GM21619 (cell line): ENCODE results near the gene LAMTOR4.
"Not testable (repeated sequence)": the region's sequence is repeated elsewhere in the genome, so short reads cannot be mapped to it uniquely, and the experiment has no call there.

ENCODE experiments used
- ATAC-seq: cut with Tn5 transposase; IDR thresholded peaks from one replicate; pipeline ENCODE4 v1.9.1; 2021; ENCODE audit not compliant: unreplicated experiment

LAMTOR4 gene

DNA sequence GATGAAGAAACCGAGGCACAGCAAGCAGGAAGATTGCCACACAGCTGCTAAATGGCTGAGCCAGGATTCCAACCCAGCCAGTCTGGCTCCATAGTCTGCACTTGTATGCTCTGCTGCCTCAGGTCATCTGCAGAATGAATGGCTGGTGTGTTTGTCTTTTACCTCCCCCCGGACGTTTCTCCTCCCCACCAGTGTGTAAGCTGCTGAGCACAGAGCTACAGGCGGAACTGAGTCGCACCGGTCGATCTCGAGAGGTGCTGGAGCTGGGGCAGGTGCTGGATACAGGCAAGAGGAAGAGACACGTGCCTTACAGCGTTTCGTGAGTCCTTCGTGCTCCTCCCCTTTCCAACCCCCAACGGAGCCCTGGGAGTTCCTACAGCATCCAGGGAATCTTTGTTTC lies 26.7 kb upstream of the LAMTOR4 start:
- ATAC-seq = no peak

DNA sequence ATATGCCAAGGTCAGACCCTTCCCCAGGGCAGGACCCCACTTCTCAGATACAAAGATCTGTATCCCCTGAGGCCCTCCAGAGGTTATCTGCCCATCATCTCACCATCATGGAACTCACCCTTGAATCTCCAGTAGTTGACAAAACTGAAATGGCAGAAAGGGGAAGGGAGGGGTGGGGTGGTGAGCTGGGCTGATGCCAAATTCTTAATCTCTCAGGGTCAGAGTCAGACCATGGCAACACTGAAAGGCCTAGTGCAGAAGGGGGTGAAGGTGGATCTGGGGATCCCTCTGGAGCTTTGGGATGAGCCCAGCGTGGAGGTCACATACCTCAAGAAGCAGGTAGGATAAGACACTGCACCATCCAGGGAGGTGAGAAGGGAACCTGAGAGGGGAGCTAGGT lies 26.1 kb upstream of the LAMTOR4 start:
- ATAC-seq = no peak

DNA sequence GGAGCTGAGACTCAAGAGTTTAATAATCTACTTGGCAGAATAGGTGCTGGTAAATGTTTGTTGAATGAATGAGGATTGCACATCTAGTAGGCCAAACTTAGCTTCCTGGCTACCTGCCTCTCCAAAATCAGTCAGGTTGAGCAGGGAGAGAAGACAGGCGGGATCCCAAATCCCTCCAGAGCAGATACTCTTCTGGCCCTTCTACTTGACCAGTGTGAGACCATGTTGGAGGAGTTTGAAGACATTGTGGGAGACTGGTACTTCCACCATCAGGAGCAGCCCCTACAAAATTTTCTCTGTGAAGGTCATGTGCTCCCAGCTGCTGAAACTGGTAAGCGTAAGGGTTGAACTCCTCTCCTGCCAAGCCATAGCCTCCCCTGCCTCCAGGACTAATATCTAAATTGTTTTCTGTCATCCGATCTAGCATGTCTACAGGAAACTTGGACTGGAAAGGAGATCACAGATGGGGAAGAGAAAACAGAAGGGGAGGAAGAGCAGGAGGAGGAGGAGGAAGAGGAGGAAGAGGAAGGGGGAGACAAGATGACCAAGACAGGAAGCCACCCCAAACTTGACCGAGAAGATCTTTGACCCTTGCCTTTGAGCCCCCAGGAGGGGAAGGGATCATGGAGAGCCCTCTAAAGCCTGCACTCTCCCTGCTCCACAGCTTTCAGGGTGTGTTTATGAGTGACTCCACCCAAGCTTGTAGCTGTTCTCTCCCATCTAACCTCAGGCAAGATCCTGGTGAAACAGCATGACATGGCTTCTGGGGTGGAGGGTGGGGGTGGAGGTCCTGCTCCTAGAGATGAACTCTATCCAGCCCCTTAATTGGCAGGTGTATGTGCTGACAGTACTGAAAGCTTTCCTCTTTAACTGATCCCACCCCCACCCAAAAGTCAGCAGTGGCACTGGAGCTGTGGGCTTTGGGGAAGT lies 24.2 kb upstream of the LAMTOR4 start:
- ATAC-seq = no peak

DNA sequence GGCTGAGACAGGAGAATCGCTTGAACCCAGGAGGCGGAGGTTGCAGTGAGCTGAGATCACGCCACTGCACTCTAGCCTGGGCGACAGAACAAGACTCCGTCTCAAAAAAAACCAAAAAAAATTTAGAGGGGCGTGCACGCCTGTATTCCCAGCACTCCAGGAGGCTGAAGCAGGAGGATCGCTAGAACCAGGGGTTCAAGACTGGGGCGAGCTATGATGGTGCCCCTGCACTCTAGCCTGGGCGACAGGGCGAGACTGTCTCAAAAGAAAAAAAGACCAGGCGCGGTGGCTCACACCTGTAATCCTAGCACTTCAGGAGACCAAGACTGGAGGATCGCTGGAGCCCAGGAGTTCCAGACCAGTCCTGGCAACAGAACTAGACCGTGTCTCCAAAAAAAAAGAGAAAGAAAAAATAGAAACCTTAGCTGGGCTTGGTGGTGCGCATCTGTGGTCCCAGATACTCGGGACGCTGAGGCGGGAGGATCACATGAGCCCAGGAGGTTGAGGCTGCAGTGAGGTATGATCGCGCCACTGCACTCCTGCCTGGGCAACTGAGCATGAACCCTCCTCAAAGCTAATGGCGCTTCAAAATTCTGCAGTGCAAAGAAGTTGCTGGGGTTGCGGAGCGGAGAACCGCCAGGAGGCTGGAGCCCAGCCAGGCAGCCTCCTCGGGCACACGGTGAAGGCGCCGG lies 22.3 kb upstream of the LAMTOR4 start:
- ATAC-seq = peak; percentile 15

DNA sequence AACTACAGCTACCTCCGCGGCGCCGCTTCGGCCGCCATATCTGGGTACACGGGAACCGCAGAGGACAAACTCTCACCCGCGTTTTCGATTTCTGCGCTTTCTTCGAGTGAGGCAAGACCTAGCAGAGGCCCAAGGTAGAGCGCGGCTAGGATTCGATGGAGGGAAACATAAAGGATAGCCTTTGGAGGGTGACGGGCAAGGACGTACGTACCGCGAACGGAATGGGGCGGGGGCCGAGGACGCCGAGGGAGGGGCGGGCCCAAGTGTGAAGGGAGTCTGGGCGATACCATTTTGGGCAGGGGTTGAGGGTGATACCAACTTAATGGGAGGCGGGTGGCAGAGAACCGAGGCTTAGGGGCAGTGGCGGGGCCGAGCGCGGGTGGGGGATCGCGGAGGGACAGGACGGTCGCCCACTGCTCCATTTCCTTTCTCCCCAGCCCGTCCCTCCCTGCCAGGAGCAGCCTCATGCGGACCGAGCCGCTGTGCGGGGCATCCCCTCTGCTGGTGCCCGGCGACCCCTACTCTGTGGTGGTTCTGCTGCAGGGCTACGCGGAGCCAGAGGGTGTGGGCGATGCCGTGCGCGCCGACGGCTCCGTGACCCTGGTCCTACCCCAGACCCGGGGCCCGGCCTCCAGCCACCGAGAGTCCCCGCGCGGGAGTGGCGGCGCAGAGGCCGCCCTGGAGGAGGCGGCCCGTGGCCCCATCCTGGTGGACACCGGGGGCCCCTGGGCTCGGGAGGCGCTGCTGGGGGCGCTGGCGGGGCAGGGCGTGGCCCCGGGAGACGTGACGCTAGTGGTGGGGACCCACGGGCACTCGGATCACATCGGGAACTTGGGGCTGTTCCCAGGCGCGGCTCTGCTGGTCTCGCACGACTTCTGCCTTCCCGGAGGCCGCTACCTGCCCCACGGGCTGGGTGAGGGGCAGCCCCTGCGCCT lies 21.5 kb upstream of the LAMTOR4 start, which contains the start of gene MBLAC1:
MBLAC1 (plus strand) TSS at position 37 of the 935 bp plus-strand sequence; CDS start at position 466, 429 bp downstream.
- ATAC-seq = peak; percentile 58

DNA sequence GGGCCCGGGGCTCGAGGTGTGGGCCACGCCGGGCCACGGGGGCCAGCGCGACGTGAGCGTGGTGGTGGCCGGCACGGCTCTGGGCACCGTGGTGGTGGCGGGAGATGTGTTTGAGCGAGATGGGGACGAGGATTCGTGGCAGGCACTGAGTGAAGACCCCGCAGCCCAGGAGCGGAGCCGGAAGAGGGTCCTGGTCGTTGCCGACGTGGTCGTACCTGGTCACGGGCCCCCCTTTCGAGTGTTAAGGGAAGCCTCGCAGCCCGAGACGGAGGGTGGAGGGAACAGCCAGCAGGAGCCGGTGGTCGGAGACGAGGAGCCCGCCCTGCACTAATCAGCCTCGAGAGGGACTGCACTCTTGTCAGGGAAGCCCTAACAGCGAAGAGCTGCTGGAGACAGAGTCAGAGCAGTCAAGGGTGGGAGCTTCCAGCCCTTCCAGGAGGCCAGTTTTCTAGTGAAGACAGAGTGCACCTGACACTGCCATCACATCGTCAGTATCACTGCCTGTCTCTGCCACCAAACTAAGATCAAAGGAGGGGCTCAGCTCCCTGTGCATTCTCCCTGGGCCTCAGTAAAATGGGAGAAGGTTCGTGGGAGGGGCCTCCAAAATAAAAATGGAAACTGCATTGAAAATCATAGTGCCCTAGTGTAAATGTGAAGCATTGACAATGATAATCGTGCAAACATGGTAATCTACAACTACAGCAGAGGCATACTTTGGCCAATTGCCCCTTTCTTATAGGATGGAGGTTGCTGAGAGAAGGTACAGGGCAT lies 20.7 kb upstream of the LAMTOR4 start:
- no peak for ATAC-seq

DNA sequence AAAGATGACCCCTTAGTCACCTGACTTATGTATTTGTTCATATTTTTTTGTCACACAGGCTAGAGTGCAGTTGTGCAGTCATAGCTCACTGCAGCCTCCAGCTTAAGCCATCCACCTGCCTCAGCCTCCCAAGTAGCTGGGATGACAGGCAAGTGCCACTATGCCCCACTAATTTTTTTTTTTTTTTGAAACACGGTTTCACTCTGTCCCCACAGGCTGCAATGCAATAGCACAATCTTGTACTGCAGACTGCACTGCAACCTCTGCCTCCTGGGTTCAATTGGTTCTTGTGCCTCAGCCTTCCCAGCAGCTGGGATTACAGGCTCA lies 20.1 kb upstream of the LAMTOR4 start:
- no peak for ATAC-seq

DNA sequence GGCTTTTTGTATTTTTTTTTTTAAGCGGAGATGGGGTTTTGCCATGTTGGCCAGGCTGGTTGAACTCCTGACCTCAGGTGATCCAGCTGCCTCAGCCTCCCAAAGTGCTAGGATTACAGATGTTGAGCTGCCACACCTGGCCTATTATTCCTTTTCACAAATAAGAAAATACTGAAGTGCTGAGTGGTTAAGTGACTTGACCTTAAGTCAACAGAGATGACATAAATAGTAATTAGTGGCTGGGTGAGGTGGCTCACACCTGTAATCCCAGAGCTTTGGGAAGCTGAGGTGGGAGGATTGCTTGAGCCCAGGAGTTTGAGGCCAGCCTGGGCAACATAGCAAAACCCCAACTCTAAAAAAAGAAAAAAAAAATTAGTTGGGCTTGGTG lies 18.5 kb upstream of the LAMTOR4 start:
- not testable (repeated sequence) for ATAC-seq

DNA sequence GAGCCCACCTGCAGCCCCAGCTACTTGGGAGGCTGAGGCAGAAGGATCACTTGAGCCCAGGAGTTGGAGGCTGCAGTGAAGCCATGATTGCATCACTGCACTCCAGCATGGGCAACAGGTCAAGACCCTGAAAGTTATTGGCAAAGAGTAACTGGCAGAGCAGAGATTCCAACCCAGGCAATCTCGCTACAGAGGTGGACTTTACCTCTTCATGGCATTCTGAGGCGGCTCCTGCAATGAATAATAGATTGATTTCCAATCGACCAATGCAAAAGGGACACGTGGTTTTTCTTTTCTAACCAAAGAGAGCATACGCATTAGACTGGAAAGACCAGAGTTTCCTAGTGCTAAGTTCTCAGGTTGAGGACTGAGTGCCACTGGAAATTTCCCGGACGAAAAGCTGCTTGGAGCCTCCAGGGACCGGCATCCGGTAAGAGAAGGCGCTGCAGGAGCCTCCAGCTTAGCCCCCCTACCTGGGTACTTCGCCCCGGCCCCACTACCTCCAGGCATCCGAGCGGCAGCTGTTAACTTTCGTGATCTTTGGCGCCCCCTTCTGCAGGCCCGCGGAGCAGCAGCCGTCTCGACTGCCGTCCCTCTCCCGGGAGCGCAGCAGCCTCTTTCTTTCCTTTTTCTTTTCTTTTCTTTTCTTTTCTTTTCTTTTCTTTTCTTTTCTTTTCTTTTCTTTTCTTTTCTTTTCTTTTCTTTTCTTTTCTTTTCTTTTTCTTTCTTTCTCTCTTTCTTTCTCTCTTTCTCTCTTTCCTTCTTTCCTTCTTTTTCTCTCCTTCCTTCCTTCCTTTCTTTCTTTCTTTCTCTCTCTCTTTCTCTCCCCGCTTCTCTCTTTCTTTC lies 17.9 kb upstream of the LAMTOR4 start:
- ATAC-seq = no peak

DNA sequence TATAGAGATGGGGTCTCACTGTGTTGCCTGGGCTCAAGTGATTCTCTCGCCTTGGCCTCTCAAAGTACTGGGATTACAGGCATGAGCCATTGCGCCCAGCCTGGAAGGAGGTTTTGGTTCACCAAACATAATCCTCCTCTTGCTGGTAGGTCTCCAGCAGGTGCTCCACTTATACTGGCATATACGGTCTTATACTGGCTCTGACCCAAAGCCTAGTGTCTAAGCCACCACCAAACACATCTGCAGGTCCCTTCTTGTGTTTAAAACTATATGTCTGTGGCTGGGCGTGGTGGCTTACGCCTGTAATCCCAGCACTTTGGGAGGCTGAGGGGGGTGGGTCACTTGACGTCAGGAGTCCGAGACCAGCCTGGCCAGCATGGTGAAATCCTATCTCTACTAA lies 16.6 kb upstream of the LAMTOR4 start:
- no peak for ATAC-seq

DNA sequence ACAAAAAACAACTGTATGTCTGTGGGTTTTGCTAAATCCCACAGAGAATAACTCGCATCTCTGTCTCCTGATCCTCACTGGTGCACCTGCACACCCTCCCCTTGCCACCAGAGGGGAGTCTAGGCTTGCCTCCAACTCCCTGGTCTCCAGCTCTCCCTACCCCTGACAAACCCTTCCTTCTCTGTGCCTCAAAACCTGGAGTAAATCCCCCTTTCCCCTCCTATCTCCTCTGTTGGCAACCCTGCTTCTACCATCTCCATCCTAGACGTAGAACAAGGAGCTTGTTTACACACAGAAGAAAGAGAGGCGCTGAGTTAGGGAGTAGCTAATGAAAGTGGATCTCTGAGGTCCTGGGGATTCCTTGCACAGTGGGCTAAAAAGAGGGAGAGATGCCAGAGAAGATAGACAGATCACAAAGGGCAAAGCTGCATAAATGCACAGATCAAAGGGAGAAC lies 16.0 kb upstream of the LAMTOR4 start:
- ATAC-seq = peak; percentile 69

DNA sequence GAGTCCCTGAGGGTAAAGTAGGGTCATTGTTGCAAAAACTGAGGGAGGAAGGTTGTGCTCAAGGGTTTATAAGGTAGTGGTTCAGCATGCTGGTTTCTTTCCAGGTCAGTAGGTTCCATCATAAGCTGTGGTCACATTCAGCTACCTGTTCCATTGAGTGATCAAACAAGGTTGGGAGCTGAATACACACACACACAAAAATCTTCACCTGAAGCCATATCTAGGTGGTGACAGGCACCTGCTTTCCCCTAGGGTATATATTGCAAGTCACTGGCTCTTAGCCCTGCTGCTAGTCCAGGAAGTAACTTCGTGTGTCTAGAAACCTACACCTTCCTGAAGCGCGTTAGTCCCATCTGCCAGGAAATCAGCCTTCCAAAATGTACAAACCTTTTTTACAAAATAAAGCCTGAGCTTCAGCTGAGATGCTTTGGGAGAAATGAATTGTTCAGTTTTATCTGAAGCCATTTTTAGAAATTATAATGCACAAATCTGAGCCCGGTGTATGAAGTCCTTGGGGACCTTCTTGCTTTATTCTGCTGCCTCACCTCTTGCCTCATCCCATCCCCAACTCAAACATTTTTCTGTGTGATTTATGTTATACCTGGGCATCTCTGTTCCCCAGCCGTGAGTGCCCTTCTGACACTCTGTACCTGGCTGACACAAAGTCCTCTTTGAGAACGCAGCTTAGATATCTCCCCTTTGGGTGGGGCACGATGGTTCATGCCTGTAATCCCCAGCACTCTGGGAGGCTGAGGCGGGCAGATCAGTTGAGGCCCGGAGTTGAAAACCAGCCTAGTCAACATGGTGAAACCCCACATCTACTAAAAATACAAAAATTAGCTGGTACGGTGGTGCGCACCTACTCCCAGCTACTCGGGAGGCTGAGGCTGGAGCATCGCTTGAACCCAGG lies 10.6 kb upstream of the LAMTOR4 start:
- ATAC-seq = no peak

DNA sequence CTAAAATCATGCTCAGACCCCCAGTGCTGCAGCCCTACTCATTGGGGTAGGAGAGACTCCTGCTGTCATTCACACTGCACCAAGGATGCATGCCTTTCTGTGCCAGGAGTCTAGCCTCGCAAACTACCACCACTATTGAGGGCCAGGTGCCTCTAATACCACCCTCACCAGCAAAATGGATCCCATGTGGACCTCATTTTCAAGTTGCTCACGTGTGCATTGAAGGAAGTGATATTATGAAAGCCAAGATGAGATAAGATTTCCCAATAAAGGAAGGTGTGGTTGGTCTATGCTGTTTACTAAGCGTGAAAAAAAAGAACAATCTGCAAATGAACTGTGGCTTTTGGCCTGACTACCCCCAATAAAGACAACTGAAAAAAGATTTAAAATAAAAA lies 7.2 kb upstream of the LAMTOR4 start:
- ATAC-seq = no peak

DNA sequence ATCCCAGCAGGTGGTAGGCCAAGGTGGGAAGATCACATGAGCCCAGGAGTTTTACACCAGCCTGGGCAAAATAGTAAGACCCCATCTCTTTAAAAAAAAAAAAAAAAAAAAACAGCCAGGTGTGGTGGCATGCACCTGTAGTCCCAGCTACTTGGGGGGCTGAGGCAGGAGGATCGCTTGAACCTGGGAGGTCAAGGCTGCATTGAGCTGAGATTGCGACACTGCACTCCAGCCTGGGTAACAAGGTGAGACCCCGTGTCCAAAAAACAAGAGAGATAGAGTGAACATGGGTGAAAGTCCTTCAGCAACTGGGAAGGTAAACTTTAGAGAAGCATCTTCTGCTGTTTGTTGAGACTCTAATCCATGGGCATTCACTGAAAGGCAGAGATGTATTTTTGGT lies 6.3 kb upstream of the LAMTOR4 start:
- no peak for ATAC-seq

DNA sequence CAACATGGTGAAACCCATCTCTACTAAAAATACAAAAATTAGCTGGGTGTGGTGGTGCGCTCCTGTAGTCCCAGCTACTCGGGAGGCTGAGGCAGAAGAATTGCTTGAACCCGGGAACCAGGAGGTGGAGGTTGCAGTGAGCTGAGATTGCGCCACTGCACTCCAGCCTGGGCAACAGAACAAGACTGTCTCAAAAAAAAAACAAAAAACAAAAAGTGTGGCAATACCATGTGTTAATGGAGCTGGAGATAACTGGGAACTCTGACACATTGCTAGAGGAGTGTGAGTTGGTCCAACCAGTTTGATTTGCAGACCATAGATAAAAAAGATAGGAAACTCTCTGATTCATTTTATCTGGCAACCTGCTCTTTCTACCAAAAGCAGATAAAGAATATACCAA lies 2.4 kb upstream of the LAMTOR4 start:
- ATAC-seq = not testable (repeated sequence)

DNA sequence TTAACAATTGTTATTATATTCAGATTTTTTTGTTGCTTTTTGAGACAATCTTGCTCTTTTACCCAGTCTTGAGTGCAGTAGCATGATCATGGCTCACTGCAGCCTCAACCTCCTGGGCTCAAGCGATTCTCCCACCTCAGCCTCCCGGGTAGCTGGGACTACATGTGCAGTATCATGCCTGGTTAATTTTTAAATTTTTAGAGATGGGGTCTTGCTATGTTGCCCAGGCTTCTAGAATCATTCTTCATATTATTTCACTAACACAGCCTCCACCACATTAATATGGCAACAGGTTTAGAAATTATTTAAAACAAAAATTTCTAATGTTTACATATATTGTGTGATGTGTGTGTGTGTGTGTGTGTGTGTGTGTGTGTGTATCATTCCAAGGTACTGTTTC lies 1.4 kb upstream of the LAMTOR4 start:
- no peak for ATAC-seq

DNA sequence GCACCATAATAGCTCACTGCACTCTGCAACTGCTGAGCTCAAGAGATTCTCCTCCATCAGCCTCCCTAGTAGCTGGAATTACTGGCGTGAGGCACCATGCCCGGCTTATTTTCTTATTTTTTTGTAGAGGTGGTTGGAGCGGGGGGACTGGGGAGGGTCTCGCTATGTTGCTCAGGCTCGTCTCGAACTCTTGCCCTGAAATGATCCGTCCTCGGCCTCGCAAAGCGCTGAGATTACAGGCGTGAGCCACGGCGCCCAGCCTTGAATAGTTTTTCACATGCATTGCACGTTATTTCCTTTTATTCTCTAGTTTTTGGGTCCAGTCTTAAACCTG lies 526 bp upstream of the LAMTOR4 start:
- no peak for ATAC-seq

DNA sequence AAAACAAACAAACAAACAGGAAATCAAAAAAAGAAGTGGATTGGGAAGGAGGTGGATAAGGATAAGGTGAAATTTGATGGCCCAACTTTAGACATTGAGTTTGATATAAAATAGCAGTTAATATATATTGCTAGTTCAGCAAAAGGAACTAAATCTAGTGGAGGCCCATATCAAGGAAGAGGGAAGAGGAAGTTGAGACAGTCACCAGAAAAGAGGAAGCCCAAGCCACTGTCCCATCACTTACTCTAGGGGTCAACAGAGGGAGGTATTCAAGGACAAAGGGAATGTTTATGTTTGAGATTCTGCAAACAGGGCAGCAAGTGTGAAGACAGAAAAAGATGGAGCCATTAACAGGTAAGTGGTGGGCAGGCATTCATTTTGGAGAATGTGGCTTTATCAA lies 3.7 kb downstream of the LAMTOR4 start:
- no peak for ATAC-seq
